B cell (primary cell): ENCODE measurements around the gene DHDH. TPM values are rescaled to one million over a fixed set of nuclear protein-coding genes. Genes with fewer than 3 reads are reported as not detected.
A peak's percentile ranks its signal among the peaks of the same experiment; 100 is the strongest.
"Not testable (repeated sequence)": the region's sequence is repeated elsewhere in the genome, so short reads cannot be mapped to it uniquely, and the experiment has no call there.

Source experiments
- ATAC-seq: fragments of 200-7000 bp; cut with Tn5 transposase; one replicate; pipeline ENCODE4 v1.10.0; 2021; ENCODE audit warnings: low read depth, mild to moderate bottlenecking, moderate number of reproducible peaks, moderate library complexity
- CTCF ChIA-PET: fragments of 350-600 bp; sonication (Branson Sonifier 250); formaldehyde crosslinking; loops from one replicate; lab custom pipeline; 2021; ENCODE audit warnings: antibody characterized with exemption, inconsistent platforms; lab: Charles Lee
- POLR2A ChIA-PET: fragments of 350-600 bp; sonication (Branson Sonifier 250); formaldehyde crosslinking; loops from one replicate; lab custom pipeline; 2021; ENCODE audit warnings: antibody characterized with exemption; lab: Charles Lee
- DNase-seq: peaks from one replicate; pipeline ENCODE4 v3.0.0; 2013
- H2AFZ ChIP-seq: 2 replicates; pipeline ENCODE4 v1.6.1; 2012; ENCODE audit warnings: mild to moderate bottlenecking, low read depth, low read length; ENCODE audit not compliant: insufficient read depth, poor library complexity, severe bottlenecking
- H3K27ac ChIP-seq, 2 donors: 1 replicate in 1 of 2; 2 replicates in 1 of 2; pipeline ENCODE4 v1.5.1; 2012 to 2013; ENCODE audit warnings: low read length in 2 of 2, mild to moderate bottlenecking in 2 of 2, moderate library complexity in 1 of 2
- H3K27me3 ChIP-seq, 4 experiments: fragments of 200-600 bp in 1 of 4; sonication (generic) in 1 of 4; replicated peaks in 1 of 4; 1 replicate in 2 of 4; 2 replicates in 2 of 4; pipeline versions ENCODE4 v1.6.1 to v1.7.0; 2013 to 2016; ENCODE audit warnings: low read length in 3 of 4, mild to moderate bottlenecking in 2 of 4, mixed read lengths in 1 of 4, moderate library complexity in 1 of 4; ENCODE audit not compliant: insufficient read depth in 4 of 4, control insufficient read depth in 3 of 4; ENCODE audit errors: control extremely low read depth in 1 of 4
- H3K36me3 ChIP-seq, 2 experiments: replicated peaks in 1 of 2; 1 replicate in 1 of 2; 2 replicates in 1 of 2; pipeline versions ENCODE4 v1.6.1 to v1.7.1; 2013; ENCODE audit warnings: low read length in 1 of 2; ENCODE audit not compliant: insufficient read depth in 2 of 2, control insufficient read depth in 1 of 2; ENCODE audit errors: control extremely low read depth in 1 of 2, extremely low read depth in 1 of 2
- H3K4me1 ChIP-seq, 2 donors: fragments of 200-600 bp in 1 of 2; sonication (generic) in 1 of 2; 1 replicate in 1 of 2; 2 replicates in 1 of 2; pipeline versions ENCODE4 v1.5.1 to v1.6.1; 2013 to 2017; ENCODE audit warnings: low read length in 2 of 2; ENCODE audit not compliant: control insufficient read depth in 2 of 2, insufficient read depth in 2 of 2
- H3K4me2 ChIP-seq: replicated peaks from 2 replicates; pipeline ENCODE3; 2012; ENCODE audit warnings: mild to moderate bottlenecking, low read depth, low read length; ENCODE audit not compliant: poor library complexity, severe bottlenecking
- H3K4me3 ChIP-seq, 5 experiments: fragments of 200-600 bp in 1 of 5; sonication (generic) in 1 of 5; 1 replicate in 3 of 5; 2 replicates in 2 of 5; pipeline versions ENCODE4 v1.5.1 to v1.7.0; 2011 to 2016; ENCODE audit warnings: low read length in 4 of 5, mild to moderate bottlenecking in 4 of 5, low read depth in 2 of 5, control low read depth in 1 of 5, moderate library complexity in 1 of 5; ENCODE audit not compliant: insufficient read depth in 1 of 5; ENCODE audit errors: control extremely low read depth in 1 of 5, extremely low read depth in 1 of 5
- H3K79me2 ChIP-seq: fragments of 200-600 bp; sonication (generic); one replicate; pipeline ENCODE4 v1.6.0; 2016; ENCODE audit warnings: low read length; ENCODE audit not compliant: control insufficient read depth, insufficient read depth
- H3K9ac ChIP-seq: fragments of 200-600 bp; sonication (generic); 2 replicates; pipeline ENCODE4 v1.6.1; 2017; ENCODE audit warnings: mild to moderate bottlenecking, low read length, moderate library complexity
- H3K9me3 ChIP-seq, 3 donors: one replicate each; pipeline versions ENCODE4 v1.6.1 to v1.7.1; 2013; ENCODE audit warnings: low read length in 2 of 3; ENCODE audit not compliant: control insufficient read depth in 2 of 3, insufficient read depth in 1 of 3; ENCODE audit errors: control extremely low read depth in 1 of 3
- H4K20me1 ChIP-seq: 2 replicates; pipeline ENCODE4 v1.6.0; 2012; ENCODE audit warnings: mild to moderate bottlenecking, low read length; ENCODE audit not compliant: insufficient read depth, control insufficient read depth, poor library complexity, severe bottlenecking
- H3K27ac Mint-ChIP-seq: one replicate; pipeline ENCODE4 v1.8.0; 2021; ENCODE audit warnings: mixed read lengths
- H3K27me3 Mint-ChIP-seq: one replicate; pipeline ENCODE4 v1.8.0; 2021; ENCODE audit warnings: mixed read lengths
- H3K4me1 Mint-ChIP-seq: one replicate; pipeline ENCODE4 v1.8.0; 2021; ENCODE audit warnings: mixed read lengths
- H3K4me3 Mint-ChIP-seq: one replicate; pipeline ENCODE4 v1.8.0; 2021; ENCODE audit warnings: mixed read lengths
- H3K9me3 Mint-ChIP-seq: one replicate; pipeline ENCODE4 v1.8.0; 2022; ENCODE audit warnings: mixed read lengths; ENCODE audit not compliant: insufficient read depth
- CTCF ChIP-seq: fragments of 200-600 bp; IDR thresholded peaks from one replicate; pipeline ENCODE4 v1.8.0; 2022; ENCODE audit warnings: antibody characterized with exemption, mild to moderate bottlenecking
- EZH2 ChIP-seq: IDR thresholded peaks from 2 replicates; pipeline ENCODE4 v1.6.1; 2012; ENCODE audit warnings: borderline replicate concordance, low read depth, mild to moderate bottlenecking, moderate library complexity, low read length; ENCODE audit not compliant: insufficient read depth, poor library complexity, severe bottlenecking
- WGBS: methylation state at CpG from one replicate; pipeline ENCODE4 v1.1.5; 2013; ENCODE audit warnings: missing lambda C conversion rate; ENCODE audit not compliant: insufficient coverage; 5-methylcytosine and 5-hydroxymethylcytosine counted together
- intact Hi-C: fragments of 100-400 bp; cut with micrococcal nuclease; formaldehyde crosslinking; loops from one replicate; pipeline ENCODE4 v1.10.0; 2022
- polyA plus RNA-seq: library from polyadenylated mRNA; depleted of rRNA; stranded (reverse); fragments of >200 nt; gene quantifications from 2 replicates; pipeline ENCODE4 v1.2.3, GENCODE V29; 2012
- total RNA-seq, 2 donors: library from RNA; stranded (reverse); fragments of 120-200 nt in 1 of 2; gene quantifications; 1 replicate in 1 of 2; 2 replicates in 1 of 2; pipeline versions ENCODE4 v1.2.3 to v1.2.4, GENCODE V29; 2013 to 2022

The DHDH gene
- total and polyA plus RNA-seq, 2 donors (not counting 1 experiment from before 2014, with no cell fraction given), result 0.64 to 0.82 TPM

DNA sequence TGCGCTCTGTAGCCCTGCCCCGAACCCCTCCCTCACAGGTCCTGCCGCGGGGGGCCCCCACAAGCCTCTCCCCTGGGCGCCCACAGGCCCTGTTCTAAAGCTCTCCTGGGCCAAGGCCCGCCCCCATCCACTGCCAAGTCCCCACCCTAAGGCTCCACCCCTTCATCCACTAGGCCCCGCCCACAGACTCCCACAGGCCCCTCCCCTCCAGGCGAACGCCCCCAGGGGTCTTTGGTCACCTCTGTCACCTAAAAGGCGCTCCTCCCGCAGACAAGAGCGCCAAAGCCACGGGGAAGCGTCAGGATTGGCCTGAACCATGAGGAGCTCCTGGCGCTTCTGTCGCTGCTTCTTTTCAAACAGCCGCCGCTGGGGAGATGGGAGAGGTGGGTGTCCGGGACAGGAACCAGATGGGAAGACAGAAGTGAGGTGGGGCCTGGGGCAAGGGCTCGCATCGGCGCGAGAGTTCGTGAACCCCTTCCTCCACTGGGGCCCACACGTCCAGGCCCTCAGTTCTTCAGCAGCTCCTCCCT lies 37.2 kb upstream of the DHDH start:
- Histone ChIP-seq H3K9me3 (peaks cover 0 to 7% (median 0%) of the 10 kb centered on the region in 3 donors), H3K27me3 (peaks cover 0 to 30% (median 10%) of the 10 kb centered on the region in 4 experiments), H3K4me2 (peak overlapping the region; percentile 67), H3K36me3 (no peaks in the 10 kb centered on the region), H4K20me1 (no peaks in the 10 kb centered on the region), H2AFZ (peak overlapping the region; percentile 68), H3K4me3 (peak overlapping the region in 3 of 5 experiments; percentile 11 to 46 (median 19)), H3K4me1 (peaks cover 15 to 28% of the 10 kb centered on the region in 2 donors), H3K79me2 (peaks cover 16% of the 10 kb centered on the region), H3K9ac (peak overlapping the region; percentile 11), H3K27ac (no peak overlapping the region)
- peak; percentile 44 for ATAC-seq
- POLR2A ChIA-PET, result interaction anchor here (0.6 to 1.7 kb wide), 6 partner anchors 15 to 254 kb away, joined by 3 to 8 read pairs (median 4); partner anchors contain the start of gene RUVBL2
- Mint-ChIP-seq H3K27me3 (peaks cover 22% of the 10 kb centered on the region), H3K9me3 (no peaks in the 10 kb centered on the region), H3K4me3 (peak overlapping the region; percentile 45), H3K4me1 (peaks cover 32% of the 10 kb centered on the region), H3K27ac (peak overlapping the region; percentile 32)
- intact Hi-C loops, result no loop called here
- DNase-seq, result peak; percentile 56
- 16% methylated on average over 22 of the region's 25 CpGs for WGBS
- no peak for TF ChIP-seq CTCF
- TF ChIP-seq EZH2, result no peak
- CTCF ChIA-PET, result interaction anchor here (1.0 kb wide), 1 partner anchor 54 kb away, joined by 5 read pairs; no protein-coding TSS in a partner anchor

DNA sequence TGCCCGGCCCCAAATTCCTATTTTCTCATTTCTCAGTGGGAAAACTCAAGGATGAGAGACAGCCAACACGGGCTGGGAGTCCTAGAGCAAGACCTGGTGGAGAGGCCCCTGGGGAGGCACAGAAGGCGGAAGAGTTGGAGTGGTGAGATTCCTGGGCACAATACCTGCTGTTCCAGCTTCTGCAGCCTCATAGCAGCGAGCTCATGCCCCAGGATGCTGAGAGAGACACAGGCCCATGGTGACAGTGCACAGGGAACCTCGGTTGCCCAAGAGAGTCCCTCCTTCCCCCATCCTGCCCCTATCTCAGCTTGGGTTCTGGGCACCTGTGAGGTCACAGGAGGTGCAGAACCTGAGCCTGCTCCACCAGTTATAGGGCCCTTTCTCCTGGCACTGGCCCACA lies 36.3 kb upstream of the DHDH start:
- no peak overlapping the region for H3K27ac ChIP-seq
- H2AFZ ChIP-seq, result no peak overlapping the region
- H3K4me1 Mint-ChIP-seq, result peaks cover 29% of the 10 kb centered on the region
- peaks cover 23% of the 10 kb centered on the region for H3K79me2 ChIP-seq
- no peak overlapping the region for H3K4me2 ChIP-seq
- peaks cover 0 to 30% (median 10%) of the 10 kb centered on the region in 4 experiments for H3K27me3 ChIP-seq
- H3K9ac ChIP-seq, result no peak overlapping the region
- ChIA-PET CTCF (no interaction called here), POLR2A (interaction anchor here (0.6 to 1.1 kb wide), 2 partner anchors 97 to 253 kb away, joined by 3 read pairs; partner anchors contain the start of gene RUVBL2)
- intact Hi-C loops, result no loop called here
- no peak overlapping the region for H3K4me3 ChIP-seq
- ATAC-seq (no peak), DNase-seq (no peak)
- peaks cover 22% of the 10 kb centered on the region for H3K27me3 Mint-ChIP-seq
- H3K4me3 Mint-ChIP-seq, result no peak overlapping the region
- H3K36me3 ChIP-seq, result no peaks in the 10 kb centered on the region
- H3K27ac Mint-ChIP-seq, result no peak overlapping the region
- WGBS, result 84% methylated on average over 4 of the region's 5 CpGs
- H3K9me3 Mint-ChIP-seq, result no peaks in the 10 kb centered on the region
- TF ChIP-seq CTCF, result no peak
- TF ChIP-seq EZH2, result no peak
- peaks cover 0 to 7% (median 0%) of the 10 kb centered on the region in 3 donors for H3K9me3 ChIP-seq
- no peaks in the 10 kb centered on the region for H4K20me1 ChIP-seq
- H3K4me1 ChIP-seq, result peaks cover 18 to 35% of the 10 kb centered on the region in 2 donors

DNA sequence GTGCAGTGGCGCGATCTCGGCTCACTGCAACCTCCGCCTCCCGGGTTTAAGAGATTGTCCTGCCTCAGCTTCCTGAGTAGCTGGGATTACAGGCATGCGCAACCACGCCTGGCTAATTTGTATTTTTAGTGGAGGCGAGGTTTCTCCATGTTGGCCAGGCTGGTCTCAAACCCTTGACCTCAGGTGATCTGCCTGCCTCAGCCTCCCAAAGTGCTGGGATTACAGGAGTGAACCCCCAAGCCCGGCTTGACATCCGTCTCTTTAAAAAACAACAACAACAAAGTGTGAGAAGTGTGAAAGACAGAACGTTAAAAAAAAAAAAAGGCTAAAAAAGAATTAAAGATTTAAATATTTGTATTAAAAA lies 34.1 kb upstream of the DHDH start:
- not testable (repeated sequence) for H3K27ac ChIP-seq

More for the DNA sequence above, 34.1 kb upstream of the DHDH start:
- H3K9ac ChIP-seq, H3K27ac Mint-ChIP-seq, H3K9me3 Mint-ChIP-seq, intact Hi-C loops, H4K20me1 ChIP-seq, ATAC-seq, DNase-seq, H3K36me3 ChIP-seq, H3K9me3 ChIP-seq: not testable (repeated sequence)
- Histone ChIP-seq H3K4me1 (peaks cover 18 to 35% of the 10 kb centered on the region in 2 donors), H2AFZ (peak overlapping the region; percentile 98), H3K27me3 (peaks cover 0 to 28% (median 8%) of the 10 kb centered on the region in 4 experiments), H3K4me3 (peak overlapping the region in 2 of 5 experiments; percentile 75 to 82), H3K79me2 (peaks cover 34% of the 10 kb centered on the region), H3K4me2 (peak overlapping the region; percentile 92)
- Mint-ChIP-seq H3K4me3 (peak overlapping the region; percentile 76), H3K4me1 (peaks cover 34% of the 10 kb centered on the region), H3K27me3 (peaks cover 16% of the 10 kb centered on the region)
- CTCF ChIA-PET, result interaction anchor here (1.0 to 2.9 kb wide), 6 partner anchors 18 to 111 kb away, joined by 3 to 12 read pairs (median 4); no protein-coding TSS in a partner anchor
- POLR2A ChIA-PET, result interaction anchor here (0.8 to 1.9 kb wide), 6 partner anchors 24 to 262 kb away, joined by 3 to 7 read pairs (median 4); partner anchors contain the start of genes BAX, DBP, FTL and PPP1R15A
- 96% methylated on average over 8 of the region's 11 CpGs for WGBS
